ENCODE results near the gene GRIN1. TPM values are rescaled to one million over a fixed set of nuclear protein-coding genes. Genes with fewer than 3 reads are reported as not detected.

Gene GRIN1
- total RNA-seq, 1 experiment from 2014 or later = 0.52 TPM

DNA sequence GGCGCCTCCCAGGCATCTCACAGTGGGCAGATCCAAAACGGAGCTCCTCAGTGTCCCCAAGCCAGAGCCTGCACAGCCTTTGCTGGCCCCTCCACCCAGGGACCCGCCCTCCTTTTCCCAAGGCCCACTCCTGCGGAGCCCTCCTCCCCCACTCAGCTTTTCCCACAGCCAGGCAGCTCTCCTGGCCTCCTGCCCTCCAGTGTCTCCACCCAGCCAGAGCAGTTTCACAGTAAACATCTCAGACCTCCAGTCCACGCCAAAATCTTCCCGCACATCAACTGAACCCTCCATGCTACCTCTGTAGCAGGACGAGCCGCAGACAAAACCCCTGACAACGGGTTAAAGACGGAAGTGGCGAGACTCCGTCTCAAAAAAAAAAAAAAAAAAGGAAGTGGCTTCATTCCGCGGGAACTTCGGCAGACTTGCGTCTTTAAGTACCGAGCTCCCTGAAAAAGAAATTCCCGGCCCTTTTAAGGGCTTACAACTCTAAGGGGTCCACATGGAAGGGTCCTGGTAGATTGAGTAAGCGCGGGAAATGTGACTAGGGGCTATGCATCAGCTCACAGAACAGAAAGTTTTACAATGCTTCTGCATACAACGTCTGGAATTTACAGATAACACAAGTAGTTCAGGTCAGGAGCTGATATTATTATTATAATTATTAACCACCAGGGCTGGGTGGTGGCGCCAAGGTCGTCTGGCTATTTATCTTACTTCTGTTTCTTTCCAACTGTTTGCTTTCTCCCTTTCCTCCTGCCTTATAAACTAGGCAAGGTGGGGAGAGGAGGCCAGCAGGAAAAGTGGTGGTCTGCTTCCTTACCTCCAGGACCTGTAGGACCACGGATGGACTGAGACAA is 11.4 kb upstream of the GRIN1 start:
- peaks cover 13% of the 10 kb centered on the region for H3K4me1 ChIP-seq (ENCODE audit: insufficient read depth, low read length, poor library complexity, severe bottlenecking)
- no peaks in the 10 kb centered on the region for H3K36me3 ChIP-seq (ENCODE audit: insufficient read depth, low read length, poor library complexity, severe bottlenecking)
- no TSS peak for BruUV-seq (replicated peaks)
- DNase-seq (ENCODE audit: low spot score) = no peak
- ChIA-PET CTCF (interaction anchor here (0.8 kb wide), 1 partner anchor 100 kb away, joined by 3 read pairs; the partner anchor contains the start of gene RNF224), POLR2A (ENCODE audit: low non-redundant PET) (no interaction called here)
- H3K9me3 ChIP-seq (ENCODE audit: low read depth, low read length, poor library complexity, severe bottlenecking) = peaks cover 9% of the 10 kb centered on the region
- no peak overlapping the region for H3K27ac ChIP-seq (ENCODE audit: low read depth, low read length, poor library complexity, severe bottlenecking)
- peaks cover 2% of the 10 kb centered on the region for H3K27me3 ChIP-seq (replicated peaks; ENCODE audit: insufficient read depth, low read depth, low read length, poor library complexity)
- peak overlapping the region; percentile 79 for H3K4me3 ChIP-seq (ENCODE audit: low read depth, low read length, poor library complexity, severe bottlenecking)
- TF ChIP-seq, protein P1, sequence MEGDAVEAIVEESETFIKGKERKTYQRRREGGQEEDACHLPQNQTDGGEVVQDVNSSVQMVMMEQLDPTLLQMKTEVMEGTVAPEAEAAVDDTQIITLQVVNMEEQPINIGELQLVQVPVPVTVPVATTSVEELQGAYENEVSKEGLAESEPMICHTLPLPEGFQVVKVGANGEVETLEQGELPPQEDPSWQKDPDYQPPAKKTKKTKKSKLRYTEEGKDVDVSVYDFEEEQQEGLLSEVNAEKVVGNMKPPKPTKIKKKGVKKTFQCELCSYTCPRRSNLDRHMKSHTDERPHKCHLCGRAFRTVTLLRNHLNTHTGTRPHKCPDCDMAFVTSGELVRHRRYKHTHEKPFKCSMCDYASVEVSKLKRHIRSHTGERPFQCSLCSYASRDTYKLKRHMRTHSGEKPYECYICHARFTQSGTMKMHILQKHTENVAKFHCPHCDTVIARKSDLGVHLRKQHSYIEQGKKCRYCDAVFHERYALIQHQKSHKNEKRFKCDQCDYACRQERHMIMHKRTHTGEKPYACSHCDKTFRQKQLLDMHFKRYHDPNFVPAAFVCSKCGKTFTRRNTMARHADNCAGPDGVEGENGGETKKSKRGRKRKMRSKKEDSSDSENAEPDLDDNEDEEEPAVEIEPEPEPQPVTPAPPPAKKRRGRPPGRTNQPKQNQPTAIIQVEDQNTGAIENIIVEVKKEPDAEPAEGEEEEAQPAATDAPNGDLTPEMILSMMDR (conservative IDR thresholded peaks at IDR 0.05; ENCODE audit: low read depth, low read length) = no peak
- TF ChIP-seq EZH2 (IDR thresholded peaks at IDR 0.05; ENCODE audit: borderline replicate concordance, low read depth, low read length, poor library complexity, severe bottlenecking) = no peak
- intact Hi-C loops (cut with micrococcal nuclease; ENCODE audit: unreplicated experiment) = no loop called here

DNA sequence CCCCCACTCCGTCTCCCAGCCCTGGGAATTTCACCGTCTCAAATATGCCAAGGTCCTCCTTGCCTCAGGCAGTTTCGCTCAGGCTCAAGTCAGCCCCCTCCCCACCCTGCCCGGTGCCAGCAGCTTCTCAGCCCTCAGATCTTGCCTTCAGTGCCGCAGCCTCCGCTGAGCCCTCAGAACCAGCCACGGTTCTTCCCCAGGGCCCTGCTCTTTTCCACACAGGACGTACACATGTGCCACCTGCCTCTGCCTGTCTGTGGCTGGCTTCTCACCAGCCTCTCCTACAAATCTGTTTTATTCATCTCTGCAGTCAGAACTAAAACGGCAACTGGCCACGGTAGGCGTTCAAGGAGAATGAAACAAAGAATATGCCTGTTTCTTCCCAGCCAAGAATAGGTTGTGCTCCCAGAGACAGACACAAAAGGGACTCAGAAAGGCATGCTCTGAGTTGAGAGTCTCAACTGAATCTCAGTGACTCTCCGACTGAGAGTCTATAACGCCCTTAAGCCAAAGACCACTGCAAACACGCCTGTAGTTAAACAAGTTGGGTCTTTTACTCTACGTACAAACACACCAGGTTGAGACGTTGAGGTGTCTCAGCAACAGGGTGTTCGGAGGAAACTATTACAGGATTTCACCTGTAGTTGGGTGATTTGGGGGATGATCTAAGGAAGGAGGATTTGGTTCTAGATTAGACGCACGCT is 10.6 kb upstream of the GRIN1 start:
- Histone ChIP-seq H3K4me1 (ENCODE audit: insufficient read depth, low read length, poor library complexity, severe bottlenecking) (peaks cover 13% of the 10 kb centered on the region), H3K27me3 (replicated peaks; ENCODE audit: insufficient read depth, low read depth, low read length, poor library complexity) (peaks cover 8% of the 10 kb centered on the region), H3K36me3 (ENCODE audit: insufficient read depth, low read length, poor library complexity, severe bottlenecking) (no peaks in the 10 kb centered on the region), H3K9me3 (ENCODE audit: low read depth, low read length, poor library complexity, severe bottlenecking) (peaks cover 9% of the 10 kb centered on the region), H3K4me3 (ENCODE audit: low read depth, low read length, poor library complexity, severe bottlenecking) (peak overlapping the region; percentile 79), H3K27ac (ENCODE audit: low read depth, low read length, poor library complexity, severe bottlenecking) (peak overlapping the region; percentile 76)
- BruUV-seq (replicated peaks) = TSS peak; percentile 38
- intact Hi-C loops (cut with micrococcal nuclease; ENCODE audit: unreplicated experiment) = no loop called here
- ChIA-PET CTCF (no interaction called here), POLR2A (ENCODE audit: low non-redundant PET) (interaction anchor here (0.6 kb wide), 1 partner anchor 58 kb away, joined by 3 read pairs; the partner anchor contains the start of gene SAPCD2)
- DNase-seq (ENCODE audit: low spot score) = no peak
- no peak for TF ChIP-seq EZH2 (IDR thresholded peaks at IDR 0.05; ENCODE audit: borderline replicate concordance, low read depth, low read length, poor library complexity, severe bottlenecking)
- TF ChIP-seq, protein P1 (conservative IDR thresholded peaks at IDR 0.05; ENCODE audit: low read depth, low read length) = no peak

DNA sequence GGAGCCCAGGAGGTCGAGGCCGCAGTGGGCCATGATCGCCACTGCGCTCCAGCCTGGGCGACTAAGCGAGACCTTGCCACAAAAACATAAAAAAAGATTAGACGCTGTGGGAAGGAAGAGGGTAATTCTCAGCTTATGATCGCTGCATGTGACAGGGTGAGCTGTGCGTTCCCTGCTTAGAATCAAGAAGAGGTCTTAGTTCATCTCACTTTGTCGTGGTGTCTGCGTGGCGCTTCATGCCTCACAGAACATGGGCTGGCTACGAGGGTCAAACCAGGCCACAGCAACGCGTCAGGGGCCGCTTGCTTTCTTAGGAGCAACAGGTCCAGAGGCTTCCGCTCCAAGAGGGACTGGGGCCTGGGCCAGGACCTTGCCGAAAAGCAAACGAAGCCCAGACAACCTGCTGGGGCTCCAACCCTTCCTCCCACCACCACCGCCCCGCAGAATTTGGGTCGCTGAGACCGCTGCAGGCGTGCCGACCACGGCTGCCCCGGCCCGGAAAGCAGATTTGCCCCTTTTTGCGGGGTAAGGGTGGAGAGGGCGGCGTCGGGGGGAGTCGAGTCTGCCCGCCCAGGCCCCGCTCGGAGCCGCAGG is 10.0 kb upstream of the GRIN1 start:
- POLR2A ChIA-PET (ENCODE audit: low non-redundant PET) = interaction anchor here (0.6 to 1.2 kb wide), 2 partner anchors 42 to 112 kb away, joined by 3 to 5 read pairs; partner anchors contain the start of genes MAN1B1 and TUBB4B

More for the DNA sequence above, 10.0 kb upstream of the GRIN1 start:
- DNase-seq (ENCODE audit: low spot score) = no peak
- peaks cover 13% of the 10 kb centered on the region for H3K4me1 ChIP-seq (ENCODE audit: insufficient read depth, low read length, poor library complexity, severe bottlenecking)
- peaks cover 11% of the 10 kb centered on the region for H3K27me3 ChIP-seq (replicated peaks; ENCODE audit: insufficient read depth, low read depth, low read length, poor library complexity)
- intact Hi-C loops (cut with micrococcal nuclease; ENCODE audit: unreplicated experiment) = no loop called here
- no peaks in the 10 kb centered on the region for H3K36me3 ChIP-seq (ENCODE audit: insufficient read depth, low read length, poor library complexity, severe bottlenecking)
- TF ChIP-seq EZH2 (IDR thresholded peaks at IDR 0.05; ENCODE audit: borderline replicate concordance, low read depth, low read length, poor library complexity, severe bottlenecking) = no peak
- TF ChIP-seq, protein P1 (conservative IDR thresholded peaks at IDR 0.05; ENCODE audit: low read depth, low read length) = no peak
- CTCF ChIA-PET = interaction anchor here (0.6 to 1.1 kb wide), 5 partner anchors 22 to 108 kb away, joined by 3 to 12 read pairs (median 6); no protein-coding TSS in a partner anchor
- H3K4me3 ChIP-seq (ENCODE audit: low read depth, low read length, poor library complexity, severe bottlenecking) = peak overlapping the region; percentile 79
- H3K27ac ChIP-seq (ENCODE audit: low read depth, low read length, poor library complexity, severe bottlenecking) = peak overlapping the region; percentile 76
- H3K9me3 ChIP-seq (ENCODE audit: low read depth, low read length, poor library complexity, severe bottlenecking) = peaks cover 9% of the 10 kb centered on the region
- BruUV-seq (replicated peaks) = no TSS peak

All from A673 (cell line).